Measurements from ENCODE around the gene AMZ1.

DNA sequence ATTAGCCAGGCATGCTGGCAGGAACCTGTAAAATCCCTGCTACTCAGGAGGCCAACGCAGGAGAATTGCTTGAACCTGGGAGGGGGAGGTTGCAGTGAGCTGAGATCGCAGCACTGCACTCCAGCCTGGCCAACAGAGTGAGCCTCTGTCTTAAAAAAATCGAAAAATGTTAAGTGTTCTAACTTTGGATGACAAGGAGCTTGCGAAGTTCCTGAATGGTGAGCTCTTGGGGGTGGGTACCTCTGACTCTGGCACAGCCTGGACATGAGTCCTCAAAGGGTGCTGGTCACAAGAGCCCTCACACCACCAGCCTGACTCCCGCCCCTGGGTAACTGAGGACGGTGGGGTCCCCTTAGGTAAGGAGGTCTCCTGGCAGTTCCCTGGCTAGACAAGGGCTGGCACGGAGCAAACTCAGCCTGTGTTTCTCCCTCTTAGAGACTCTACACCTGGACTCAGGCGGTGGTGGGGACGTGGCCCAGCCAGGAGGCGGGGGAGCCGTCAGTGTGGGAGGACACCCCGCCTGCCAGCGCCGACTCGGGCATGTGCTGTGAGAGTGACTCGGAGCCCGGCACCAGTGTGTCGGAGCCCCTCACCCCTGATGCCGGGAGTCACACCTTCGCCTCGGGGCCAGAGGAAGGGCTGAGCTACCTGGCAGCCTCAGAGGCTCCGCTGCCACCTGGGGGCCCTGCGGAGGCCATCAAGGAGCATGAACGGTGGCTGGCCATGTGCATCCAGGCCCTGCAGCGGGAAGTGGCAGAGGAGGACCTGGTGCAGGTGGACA lies 24.1 kb downstream of the AMZ1 start:
- TF ChIP-seq POLR2A (IDR thresholded peaks at IDR 0.05; ENCODE audit: low read depth): no peak
- TF ChIP-seq, protein P1, sequence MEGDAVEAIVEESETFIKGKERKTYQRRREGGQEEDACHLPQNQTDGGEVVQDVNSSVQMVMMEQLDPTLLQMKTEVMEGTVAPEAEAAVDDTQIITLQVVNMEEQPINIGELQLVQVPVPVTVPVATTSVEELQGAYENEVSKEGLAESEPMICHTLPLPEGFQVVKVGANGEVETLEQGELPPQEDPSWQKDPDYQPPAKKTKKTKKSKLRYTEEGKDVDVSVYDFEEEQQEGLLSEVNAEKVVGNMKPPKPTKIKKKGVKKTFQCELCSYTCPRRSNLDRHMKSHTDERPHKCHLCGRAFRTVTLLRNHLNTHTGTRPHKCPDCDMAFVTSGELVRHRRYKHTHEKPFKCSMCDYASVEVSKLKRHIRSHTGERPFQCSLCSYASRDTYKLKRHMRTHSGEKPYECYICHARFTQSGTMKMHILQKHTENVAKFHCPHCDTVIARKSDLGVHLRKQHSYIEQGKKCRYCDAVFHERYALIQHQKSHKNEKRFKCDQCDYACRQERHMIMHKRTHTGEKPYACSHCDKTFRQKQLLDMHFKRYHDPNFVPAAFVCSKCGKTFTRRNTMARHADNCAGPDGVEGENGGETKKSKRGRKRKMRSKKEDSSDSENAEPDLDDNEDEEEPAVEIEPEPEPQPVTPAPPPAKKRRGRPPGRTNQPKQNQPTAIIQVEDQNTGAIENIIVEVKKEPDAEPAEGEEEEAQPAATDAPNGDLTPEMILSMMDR (IDR thresholded peaks at IDR 0.05): no peak
- TF ChIP-seq EP300 (IDR thresholded peaks at IDR 0.05): no peak
